ENCODE measurements around the gene CATSPERD.

GRCh38 chr19:5678071-5678718 lies 42.2 kb upstream of the CATSPERD start:
- TF ChIP-seq, protein P1, sequence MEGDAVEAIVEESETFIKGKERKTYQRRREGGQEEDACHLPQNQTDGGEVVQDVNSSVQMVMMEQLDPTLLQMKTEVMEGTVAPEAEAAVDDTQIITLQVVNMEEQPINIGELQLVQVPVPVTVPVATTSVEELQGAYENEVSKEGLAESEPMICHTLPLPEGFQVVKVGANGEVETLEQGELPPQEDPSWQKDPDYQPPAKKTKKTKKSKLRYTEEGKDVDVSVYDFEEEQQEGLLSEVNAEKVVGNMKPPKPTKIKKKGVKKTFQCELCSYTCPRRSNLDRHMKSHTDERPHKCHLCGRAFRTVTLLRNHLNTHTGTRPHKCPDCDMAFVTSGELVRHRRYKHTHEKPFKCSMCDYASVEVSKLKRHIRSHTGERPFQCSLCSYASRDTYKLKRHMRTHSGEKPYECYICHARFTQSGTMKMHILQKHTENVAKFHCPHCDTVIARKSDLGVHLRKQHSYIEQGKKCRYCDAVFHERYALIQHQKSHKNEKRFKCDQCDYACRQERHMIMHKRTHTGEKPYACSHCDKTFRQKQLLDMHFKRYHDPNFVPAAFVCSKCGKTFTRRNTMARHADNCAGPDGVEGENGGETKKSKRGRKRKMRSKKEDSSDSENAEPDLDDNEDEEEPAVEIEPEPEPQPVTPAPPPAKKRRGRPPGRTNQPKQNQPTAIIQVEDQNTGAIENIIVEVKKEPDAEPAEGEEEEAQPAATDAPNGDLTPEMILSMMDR (IDR thresholded peaks at IDR 0.05): no peak
- no peak for TF ChIP-seq POLR2A (IDR thresholded peaks at IDR 0.05)
